Measurements from ENCODE around the gene GRK1. TPM values are rescaled to one million over a fixed set of nuclear protein-coding genes. Genes with fewer than 3 reads are reported as not detected.

The GRK1 gene
- total RNA-seq, 1 experiment from 2014 or later, result not detected

GRCh38 chr13:113669231-113669754 is 2.3 kb downstream of the GRK1 start:
- no peak overlapping the region for H3K9ac ChIP-seq (ENCODE audit: low read length)
- no peak overlapping the region for H3K27ac ChIP-seq (ENCODE audit: low read length)
- no peaks in the 10 kb centered on the region for H3K4me1 ChIP-seq (ENCODE audit: low read length)
- no peaks in the 10 kb centered on the region for H3K79me2 ChIP-seq (ENCODE audit: low read length)
- H3K9me3 ChIP-seq (ENCODE audit: low read length), result no peaks in the 10 kb centered on the region; the same call in 1 of the 2 replicates
- no peaks in the 10 kb centered on the region for H4K20me1 ChIP-seq (ENCODE audit: insufficient read depth, low read depth, low read length)
- no peak overlapping the region for H3K4me2 ChIP-seq (ENCODE audit: low read depth, low read length, poor library complexity, severe bottlenecking)
- no peak for DNase-seq
- H3K4me3 ChIP-seq (ENCODE audit: low read length), result no peak overlapping the region
- no peak overlapping the region for H2AFZ ChIP-seq (ENCODE audit: low read length)
- no peaks in the 10 kb centered on the region for H3K27me3 ChIP-seq (ENCODE audit: low read length)
- no peaks in the 10 kb centered on the region for H3K9me2 ChIP-seq (replicated peaks; ENCODE audit: insufficient read depth, low read length)
- no peaks in the 10 kb centered on the region for H3K36me3 ChIP-seq (ENCODE audit: insufficient read depth, low read length)

DNA sequence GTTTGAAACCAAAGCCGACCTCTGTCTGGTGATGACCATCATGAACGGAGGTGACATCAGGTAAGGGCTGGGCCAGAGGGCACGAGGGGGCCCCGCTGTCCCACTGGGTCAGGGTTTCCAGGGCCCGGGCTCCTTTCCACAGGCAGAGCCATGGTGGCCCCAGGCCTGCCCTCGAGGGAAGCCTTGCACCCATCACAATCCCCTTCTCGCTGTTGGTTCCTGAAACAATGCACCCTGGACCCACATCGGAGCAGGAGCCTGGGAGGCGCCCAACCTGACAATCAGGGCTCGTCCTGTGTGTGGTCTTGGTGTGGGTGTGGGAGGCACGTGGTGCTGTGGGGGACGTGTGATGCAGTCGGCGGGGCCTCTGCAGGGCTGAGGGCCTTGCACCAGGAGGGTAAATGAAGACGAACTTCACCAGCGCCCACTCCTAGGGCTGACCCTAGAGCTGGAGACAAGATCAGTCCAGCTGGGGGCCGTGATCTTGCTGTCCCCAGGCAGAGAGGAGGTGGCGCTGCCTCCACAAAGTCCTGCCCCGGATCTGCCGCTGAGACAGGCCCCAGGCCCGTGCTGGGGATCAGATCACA is 2.8 kb downstream of the GRK1 start:
- H3K4me1 ChIP-seq (ENCODE audit: low read length), result no peaks in the 10 kb centered on the region
- H3K79me2 ChIP-seq (ENCODE audit: low read length), result no peaks in the 10 kb centered on the region
- H3K4me2 ChIP-seq (ENCODE audit: low read depth, low read length, poor library complexity, severe bottlenecking), result no peak overlapping the region
- H3K9ac ChIP-seq (ENCODE audit: low read length), result no peak overlapping the region
- DNase-seq, result no peak
- no peaks in the 10 kb centered on the region for H3K9me2 ChIP-seq (replicated peaks; ENCODE audit: insufficient read depth, low read length)
- H3K27ac ChIP-seq (ENCODE audit: low read length), result no peak overlapping the region
- no peaks in the 10 kb centered on the region for H3K36me3 ChIP-seq (ENCODE audit: insufficient read depth, low read length)
- H4K20me1 ChIP-seq (ENCODE audit: insufficient read depth, low read depth, low read length), result no peaks in the 10 kb centered on the region
- no peaks in the 10 kb centered on the region for H3K27me3 ChIP-seq (ENCODE audit: low read length)
- no peak overlapping the region for H2AFZ ChIP-seq (ENCODE audit: low read length)
- no peaks in the 10 kb centered on the region; the same call in 1 of the 2 replicates for H3K9me3 ChIP-seq (ENCODE audit: low read length)
- no peak overlapping the region for H3K4me3 ChIP-seq (ENCODE audit: low read length)

DNA sequence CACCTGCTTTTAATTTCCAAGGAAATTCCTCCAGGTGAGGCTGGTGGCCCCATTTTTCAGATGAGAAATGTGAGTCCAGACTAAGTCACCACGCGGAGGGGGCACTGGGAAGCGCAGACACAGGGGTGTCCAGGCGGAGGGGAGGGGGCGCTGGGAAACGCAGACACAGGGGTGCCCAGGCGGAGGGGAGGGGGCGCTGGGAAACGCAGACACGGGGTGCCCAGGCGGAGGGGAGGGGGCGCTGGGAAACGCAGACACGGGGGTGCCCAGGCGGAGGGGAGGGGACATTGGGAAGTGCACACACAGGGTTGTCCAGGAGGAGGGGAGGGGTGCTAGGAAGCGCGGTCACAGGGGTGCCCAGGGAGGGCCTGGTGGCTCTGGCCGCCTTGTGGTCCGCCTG is 3.5 kb downstream of the GRK1 start:
- H3K27me3 ChIP-seq (ENCODE audit: low read length), result no peaks in the 10 kb centered on the region
- no peaks in the 10 kb centered on the region for H3K9me2 ChIP-seq (replicated peaks; ENCODE audit: insufficient read depth, low read length)
- no peaks in the 10 kb centered on the region for H3K4me1 ChIP-seq (ENCODE audit: low read length)
- H2AFZ ChIP-seq (ENCODE audit: low read length), result no peak overlapping the region
- no peaks in the 10 kb centered on the region; the same call in 1 of the 2 replicates for H3K9me3 ChIP-seq (ENCODE audit: low read length)
- DNase-seq, result no peak
- H4K20me1 ChIP-seq (ENCODE audit: insufficient read depth, low read depth, low read length), result no peaks in the 10 kb centered on the region
- no peaks in the 10 kb centered on the region for H3K36me3 ChIP-seq (ENCODE audit: insufficient read depth, low read length)
- H3K27ac ChIP-seq (ENCODE audit: low read length), result no peak overlapping the region
- H3K79me2 ChIP-seq (ENCODE audit: low read length), result no peaks in the 10 kb centered on the region
- no peak overlapping the region for H3K4me3 ChIP-seq (ENCODE audit: low read length)
- H3K9ac ChIP-seq (ENCODE audit: low read length), result no peak overlapping the region
- no peak overlapping the region for H3K4me2 ChIP-seq (ENCODE audit: low read depth, low read length, poor library complexity, severe bottlenecking)

DNA sequence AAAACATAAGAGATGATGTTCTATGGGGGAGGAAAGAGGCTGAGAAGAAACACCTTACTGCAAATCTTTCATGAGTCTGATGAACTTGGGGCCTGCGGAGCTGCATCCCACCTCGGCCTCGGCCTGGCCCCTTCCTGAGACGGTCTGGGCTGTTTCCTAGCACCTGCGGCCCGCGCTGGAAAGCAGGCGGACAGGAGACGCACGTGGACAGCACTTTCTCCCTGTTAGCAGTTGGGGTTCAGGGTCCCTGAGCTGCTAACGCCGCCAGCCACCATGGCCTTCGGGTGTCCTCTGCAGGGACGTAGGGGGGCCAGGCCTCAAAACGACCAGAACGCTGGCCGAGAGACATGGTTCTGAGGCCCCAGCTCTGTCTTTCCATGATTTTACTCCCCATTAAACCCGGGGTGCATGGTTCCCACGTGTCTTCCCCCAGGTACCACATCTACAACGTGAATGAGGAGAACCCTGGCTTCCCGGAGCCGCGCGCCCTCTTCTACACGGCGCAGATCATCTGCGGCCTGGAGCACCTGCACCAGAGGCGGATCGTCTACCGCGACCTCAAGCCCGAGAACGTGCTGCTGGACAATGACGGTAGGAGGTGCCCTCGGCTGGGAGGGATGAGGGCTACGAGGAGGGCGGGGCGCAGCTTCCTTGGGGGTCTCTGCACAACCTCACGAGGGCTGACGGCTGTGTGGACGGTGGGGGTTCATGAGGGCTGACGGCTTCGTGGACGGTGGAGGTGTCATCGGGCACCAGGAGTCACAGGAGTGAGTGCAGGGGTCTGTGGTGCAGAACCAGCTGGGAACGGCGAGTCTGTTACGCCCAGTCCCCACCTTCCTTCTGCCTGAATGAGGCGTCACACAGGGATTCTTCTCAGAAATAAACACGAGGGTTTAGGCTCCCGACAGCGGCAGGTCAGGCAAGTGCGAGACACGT is 4.3 kb downstream of the GRK1 start:
- Histone ChIP-seq H3K4me3 (ENCODE audit: low read length) (no peak overlapping the region), H3K4me1 (ENCODE audit: low read length) (no peaks in the 10 kb centered on the region), H3K79me2 (ENCODE audit: low read length) (no peaks in the 10 kb centered on the region), H3K9me3 (ENCODE audit: low read length) (no peaks in the 10 kb centered on the region; the same call in 1 of the 2 replicates), H3K27me3 (ENCODE audit: low read length) (no peaks in the 10 kb centered on the region), H3K36me3 (ENCODE audit: insufficient read depth, low read length) (no peaks in the 10 kb centered on the region), H3K27ac (ENCODE audit: low read length) (no peak overlapping the region), H3K4me2 (ENCODE audit: low read depth, low read length, poor library complexity, severe bottlenecking) (no peak overlapping the region), H3K9ac (ENCODE audit: low read length) (no peak overlapping the region), H4K20me1 (ENCODE audit: insufficient read depth, low read depth, low read length) (no peaks in the 10 kb centered on the region), H3K9me2 (replicated peaks; ENCODE audit: insufficient read depth, low read length) (no peaks in the 10 kb centered on the region), H2AFZ (ENCODE audit: low read length) (no peak overlapping the region)
- no peak for DNase-seq

DNA sequence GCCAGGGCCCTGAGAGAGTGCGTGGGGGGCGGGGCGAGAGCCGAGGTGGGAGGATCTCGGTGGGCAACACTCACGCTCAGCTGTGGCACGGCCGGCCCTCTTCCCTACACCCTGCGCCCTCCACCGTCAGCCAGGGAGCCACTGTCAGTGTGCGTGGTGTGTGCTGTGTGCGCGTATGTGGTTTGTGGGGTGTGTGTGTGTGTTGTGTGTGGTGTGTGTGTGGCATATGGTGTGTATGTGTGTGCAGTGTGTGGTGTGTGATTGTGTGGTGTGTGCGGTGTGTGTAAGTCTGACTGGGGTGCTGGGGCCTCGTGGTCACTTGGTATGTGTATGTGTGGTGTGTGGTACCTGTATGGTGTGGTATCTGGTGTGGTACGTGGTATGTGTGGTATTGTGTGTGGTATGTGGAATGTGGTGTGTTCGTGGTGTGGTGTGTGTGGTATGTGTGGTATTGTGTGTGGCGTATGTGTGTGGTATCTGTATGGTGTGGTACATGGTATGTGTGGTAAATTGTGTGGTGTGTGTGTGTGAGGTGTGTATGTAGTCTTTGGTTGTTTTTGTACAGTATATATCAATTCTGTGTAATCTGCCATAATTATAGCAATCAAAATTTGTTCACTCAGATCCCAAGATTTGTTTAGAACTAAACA is 5.1 kb downstream of the GRK1 start:
- no peaks in the 10 kb centered on the region for H3K4me1 ChIP-seq (ENCODE audit: low read length)
- no peaks in the 10 kb centered on the region; the same call in 1 of the 2 replicates for H3K9me3 ChIP-seq (ENCODE audit: low read length)
- no peak for DNase-seq
- H3K9me2 ChIP-seq (replicated peaks; ENCODE audit: insufficient read depth, low read length), result no peaks in the 10 kb centered on the region
- H2AFZ ChIP-seq (ENCODE audit: low read length), result no peak overlapping the region
- H3K4me3 ChIP-seq (ENCODE audit: low read length), result no peak overlapping the region
- H3K27ac ChIP-seq (ENCODE audit: low read length), result no peak overlapping the region
- no peaks in the 10 kb centered on the region for H3K27me3 ChIP-seq (ENCODE audit: low read length)
- no peaks in the 10 kb centered on the region for H3K79me2 ChIP-seq (ENCODE audit: low read length)
- no peaks in the 10 kb centered on the region for H3K36me3 ChIP-seq (ENCODE audit: insufficient read depth, low read length)
- no peak overlapping the region for H3K4me2 ChIP-seq (ENCODE audit: low read depth, low read length, poor library complexity, severe bottlenecking)
- H4K20me1 ChIP-seq (ENCODE audit: insufficient read depth, low read depth, low read length), result no peaks in the 10 kb centered on the region
- no peak overlapping the region for H3K9ac ChIP-seq (ENCODE audit: low read length)

DNA sequence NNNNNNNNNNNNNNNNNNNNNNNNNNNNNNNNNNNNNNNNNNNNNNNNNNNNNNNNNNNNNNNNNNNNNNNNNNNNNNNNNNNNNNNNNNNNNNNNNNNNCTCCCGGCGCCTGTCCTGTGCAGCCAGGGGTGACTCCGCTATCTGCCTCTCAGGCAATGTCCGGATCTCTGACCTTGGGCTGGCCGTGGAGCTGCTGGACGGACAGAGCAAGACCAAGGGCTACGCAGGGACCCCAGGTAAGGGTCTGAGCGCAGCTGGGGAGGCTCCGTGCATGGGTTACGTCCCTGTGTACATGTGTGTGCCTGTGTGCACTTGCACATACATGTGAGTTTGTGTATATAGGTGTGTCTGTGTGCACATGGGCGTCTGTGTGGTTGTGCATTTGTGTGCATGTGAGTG is 55.9 kb downstream of the GRK1 start:
- H3K9me2 ChIP-seq (replicated peaks; ENCODE audit: insufficient read depth, low read length), result no peaks in the 10 kb centered on the region
- no peak for DNase-seq
- H3K27ac ChIP-seq (ENCODE audit: low read length), result no peak overlapping the region
- no peaks in the 10 kb centered on the region for H3K79me2 ChIP-seq (ENCODE audit: low read length)
- no peaks in the 10 kb centered on the region for H3K4me1 ChIP-seq (ENCODE audit: low read length)
- H4K20me1 ChIP-seq (ENCODE audit: insufficient read depth, low read depth, low read length), result no peaks in the 10 kb centered on the region
- no peaks in the 10 kb centered on the region for H3K27me3 ChIP-seq (ENCODE audit: low read length)
- no peak overlapping the region for H3K9ac ChIP-seq (ENCODE audit: low read length)
- H3K4me3 ChIP-seq (ENCODE audit: low read length), result no peak overlapping the region
- no peaks in the 10 kb centered on the region for H3K36me3 ChIP-seq (ENCODE audit: insufficient read depth, low read length)
- no peaks in the 10 kb centered on the region; the same call in 1 of the 2 replicates for H3K9me3 ChIP-seq (ENCODE audit: low read length)
- H2AFZ ChIP-seq (ENCODE audit: low read length), result no peak overlapping the region
- no peak overlapping the region for H3K4me2 ChIP-seq (ENCODE audit: low read depth, low read length, poor library complexity, severe bottlenecking)

DNA sequence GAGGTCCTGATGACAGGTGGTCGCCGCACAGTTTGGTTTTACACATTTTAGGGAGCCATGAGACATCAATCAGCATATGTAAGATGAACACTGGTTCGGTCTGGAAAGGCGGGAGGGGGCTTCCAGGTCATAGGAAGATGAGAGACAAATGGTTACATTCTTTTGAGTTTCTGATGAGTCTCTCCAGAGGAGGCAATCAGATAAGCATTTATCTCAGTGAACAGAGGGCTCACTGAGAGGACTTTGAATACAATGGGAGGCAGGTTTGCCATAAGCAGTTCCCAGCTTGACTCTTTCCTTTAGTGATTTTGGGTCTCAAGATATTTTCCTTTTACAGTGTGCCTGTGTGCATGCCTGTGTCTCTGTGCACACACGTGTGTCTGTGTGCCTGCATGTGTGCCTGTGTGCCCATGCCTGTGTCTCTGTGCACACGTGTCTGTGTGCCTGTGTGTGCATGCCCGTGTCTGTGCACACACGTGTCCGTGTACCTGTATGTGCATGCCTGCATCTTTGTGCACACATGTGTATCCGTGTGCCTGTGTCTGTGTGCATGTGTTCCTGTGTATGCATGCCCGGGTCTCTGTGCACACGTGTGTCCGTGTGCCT is 56.5 kb downstream of the GRK1 start:
- H3K4me1 ChIP-seq (ENCODE audit: low read length), result no peaks in the 10 kb centered on the region
- H3K9ac ChIP-seq (ENCODE audit: low read length), result no peak overlapping the region
- no peaks in the 10 kb centered on the region for H4K20me1 ChIP-seq (ENCODE audit: insufficient read depth, low read depth, low read length)
- no peaks in the 10 kb centered on the region for H3K79me2 ChIP-seq (ENCODE audit: low read length)
- no peak for DNase-seq
- no peaks in the 10 kb centered on the region for H3K36me3 ChIP-seq (ENCODE audit: insufficient read depth, low read length)
- no peaks in the 10 kb centered on the region; the same call in 1 of the 2 replicates for H3K9me3 ChIP-seq (ENCODE audit: low read length)
- H2AFZ ChIP-seq (ENCODE audit: low read length), result no peak overlapping the region
- H3K4me2 ChIP-seq (ENCODE audit: low read depth, low read length, poor library complexity, severe bottlenecking), result no peak overlapping the region
- no peak overlapping the region for H3K4me3 ChIP-seq (ENCODE audit: low read length)
- H3K27ac ChIP-seq (ENCODE audit: low read length), result no peak overlapping the region
- no peaks in the 10 kb centered on the region for H3K9me2 ChIP-seq (replicated peaks; ENCODE audit: insufficient read depth, low read length)
- H3K27me3 ChIP-seq (ENCODE audit: low read length), result no peaks in the 10 kb centered on the region

Measured in Karpas-422 (cell line).